Stimulated activated CD4-positive, alpha-beta T cell treated with anti-CD3 and anti-CD28 coated beads, TNF-alpha, amount 100 ng/mL, for 1 hour (primary cell): Measurements from ENCODE around the gene SLC5A10.

Experiments
- DNase-seq, 3 donors: peaks; one replicate each; pipeline ENCODE4 v3.0.0-alpha.2; 2020; ENCODE audit warnings: low read depth in 3 of 3, low spot score in 1 of 3

Gene SLC5A10

GRCh38 chr17:18963126-18964017 is 11.4 kb downstream of the SLC5A10 start:
- no peak for DNase-seq

GRCh38 chr17:18964018-18964351 is 12.0 kb downstream of the SLC5A10 start:
- DNase-seq: no peak

GRCh38 chr17:18964550-18964949 is 12.6 kb downstream of the SLC5A10 start:
- DNase-seq: no peak

GRCh38 chr17:18965530-18966236 is 13.7 kb downstream of the SLC5A10 start:
- DNase-seq: no peak

GRCh38 chr17:18966831-18967624 is 15.1 kb downstream of the SLC5A10 start:
- DNase-seq: no peak

- DNase-seq: no peak
Measured at GRCh38 chr17:18967916-18968315, 16.0 kb downstream of the SLC5A10 start.

- DNase-seq: no peak
Measured at GRCh38 chr17:18968345-18968744, 16.4 kb downstream of the SLC5A10 start.

GRCh38 chr17:18968945-18969887 is 17.3 kb downstream of the SLC5A10 start:
- no peak for DNase-seq

GRCh38 chr17:18970582-18971480 is 18.9 kb downstream of the SLC5A10 start:
- no peak for DNase-seq

- no peak for DNase-seq
Measured at GRCh38 chr17:18971801-18972200, 19.8 kb downstream of the SLC5A10 start.

- DNase-seq: no peak
Measured at GRCh38 chr17:18974407-18975149, 22.6 kb downstream of the SLC5A10 start.

GRCh38 chr17:18975597-18975996 is 23.6 kb downstream of the SLC5A10 start:
- no peak for DNase-seq

GRCh38 chr17:18976201-18976600 is 24.2 kb downstream of the SLC5A10 start:
- no peak for DNase-seq

- DNase-seq: no peak
Measured at GRCh38 chr17:18977021-18977420, 25.1 kb downstream of the SLC5A10 start.

GRCh38 chr17:18977646-18978045 is 25.7 kb downstream of the SLC5A10 start:
- no peak for DNase-seq

GRCh38 chr17:18978050-18978449 is 26.1 kb downstream of the SLC5A10 start:
- no peak for DNase-seq

GRCh38 chr17:18978655-18979054 is 26.7 kb downstream of the SLC5A10 start:
- no peak for DNase-seq

GRCh38 chr17:18980682-18981334 is 28.8 kb downstream of the SLC5A10 start:
- DNase-seq: no peak

- no peak for DNase-seq
Measured at GRCh38 chr17:18981335-18981641, 29.3 kb downstream of the SLC5A10 start.
